PFSK-1 (cell line): ENCODE data around the gene PLEKHJ1.

ENCODE experiments used
- FOXP2 ChIP-seq: optimal IDR thresholded peaks from 2 replicates; pipeline ENCODE3; 2011; ENCODE audit warnings: borderline replicate concordance, control low read depth, inconsistent platforms; ENCODE audit not compliant: insufficient read depth; ENCODE audit errors: extremely low read length, extremely low read depth
- POLR2AphosphoS5 ChIP-seq: IDR thresholded peaks from 2 replicates; pipeline ENCODE4 v1.6.1; 2012; ENCODE audit warnings: low read depth, mild to moderate bottlenecking, control low read depth, low read length, moderate library complexity
- SIN3A ChIP-seq: IDR thresholded peaks from 2 replicates; pipeline ENCODE4 v1.6.1; 2012; ENCODE audit warnings: mild to moderate bottlenecking, low read length, moderate library complexity, borderline replicate concordance; ENCODE audit not compliant: insufficient read depth
- TAF1 ChIP-seq: IDR thresholded peaks from 2 replicates; pipeline ENCODE4 v1.6.1; 2012; ENCODE audit warnings: low read length, control low read depth, borderline replicate concordance; ENCODE audit not compliant: insufficient read depth
- TF ChIP-seq, protein P1 (sequence below), 2 experiments: IDR thresholded peaks; 2 replicates each; pipeline versions ENCODE4 v1.6.1 to v1.8.0; 2011 to 2012; ENCODE audit warnings: low read depth in 2 of 2, low read length in 2 of 2, control low read depth in 1 of 2, inconsistent platforms in 1 of 2, mild to moderate bottlenecking in 1 of 2, moderate library complexity in 1 of 2; ENCODE audit not compliant: insufficient read depth in 1 of 2

The PLEKHJ1 gene

DNA sequence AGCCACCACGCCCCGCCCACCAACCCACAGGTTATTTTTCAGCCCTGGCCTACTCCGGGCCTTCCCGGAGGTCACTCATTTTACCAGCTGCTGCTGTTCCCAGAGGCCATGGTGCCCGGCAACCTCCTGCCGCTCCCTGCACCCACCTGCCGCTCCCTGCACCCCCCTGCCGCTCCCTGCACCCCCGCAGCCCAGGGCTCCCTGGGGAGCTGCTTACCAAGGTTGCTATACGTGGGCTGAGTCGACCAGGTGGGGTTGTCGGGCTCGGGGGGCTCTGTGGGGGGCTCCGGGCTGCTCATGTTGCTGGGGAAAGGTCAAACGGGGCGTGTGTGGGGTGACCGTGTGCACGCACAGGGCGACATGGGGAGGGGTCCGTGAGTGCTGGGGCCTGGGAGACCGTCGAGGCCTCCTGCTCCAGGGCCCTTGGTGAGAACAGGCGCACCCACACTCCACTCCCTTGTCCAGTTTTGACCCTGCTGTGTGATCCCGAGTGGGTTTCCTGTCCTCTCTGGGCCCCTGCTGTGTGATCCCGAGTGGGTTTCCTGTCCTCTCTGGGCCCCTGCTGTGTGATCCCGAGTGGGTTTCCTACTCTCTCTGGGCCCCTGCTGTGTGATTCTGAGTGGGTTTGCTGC is 44.6 kb upstream of the PLEKHJ1 start:
- TF ChIP-seq TAF1 (no peak), POLR2AphosphoS5 (no peak), FOXP2 (no peak), SIN3A (no peak)
- TF ChIP-seq, protein P1, sequence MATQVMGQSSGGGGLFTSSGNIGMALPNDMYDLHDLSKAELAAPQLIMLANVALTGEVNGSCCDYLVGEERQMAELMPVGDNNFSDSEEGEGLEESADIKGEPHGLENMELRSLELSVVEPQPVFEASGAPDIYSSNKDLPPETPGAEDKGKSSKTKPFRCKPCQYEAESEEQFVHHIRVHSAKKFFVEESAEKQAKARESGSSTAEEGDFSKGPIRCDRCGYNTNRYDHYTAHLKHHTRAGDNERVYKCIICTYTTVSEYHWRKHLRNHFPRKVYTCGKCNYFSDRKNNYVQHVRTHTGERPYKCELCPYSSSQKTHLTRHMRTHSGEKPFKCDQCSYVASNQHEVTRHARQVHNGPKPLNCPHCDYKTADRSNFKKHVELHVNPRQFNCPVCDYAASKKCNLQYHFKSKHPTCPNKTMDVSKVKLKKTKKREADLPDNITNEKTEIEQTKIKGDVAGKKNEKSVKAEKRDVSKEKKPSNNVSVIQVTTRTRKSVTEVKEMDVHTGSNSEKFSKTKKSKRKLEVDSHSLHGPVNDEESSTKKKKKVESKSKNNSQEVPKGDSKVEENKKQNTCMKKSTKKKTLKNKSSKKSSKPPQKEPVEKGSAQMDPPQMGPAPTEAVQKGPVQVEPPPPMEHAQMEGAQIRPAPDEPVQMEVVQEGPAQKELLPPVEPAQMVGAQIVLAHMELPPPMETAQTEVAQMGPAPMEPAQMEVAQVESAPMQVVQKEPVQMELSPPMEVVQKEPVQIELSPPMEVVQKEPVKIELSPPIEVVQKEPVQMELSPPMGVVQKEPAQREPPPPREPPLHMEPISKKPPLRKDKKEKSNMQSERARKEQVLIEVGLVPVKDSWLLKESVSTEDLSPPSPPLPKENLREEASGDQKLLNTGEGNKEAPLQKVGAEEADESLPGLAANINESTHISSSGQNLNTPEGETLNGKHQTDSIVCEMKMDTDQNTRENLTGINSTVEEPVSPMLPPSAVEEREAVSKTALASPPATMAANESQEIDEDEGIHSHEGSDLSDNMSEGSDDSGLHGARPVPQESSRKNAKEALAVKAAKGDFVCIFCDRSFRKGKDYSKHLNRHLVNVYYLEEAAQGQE (IDR thresholded peaks at IDR 0.05; ENCODE audit: insufficient read depth in 1 of 2, low read depth in 2 of 2, low read length in 2 of 2): no peak

DNA sequence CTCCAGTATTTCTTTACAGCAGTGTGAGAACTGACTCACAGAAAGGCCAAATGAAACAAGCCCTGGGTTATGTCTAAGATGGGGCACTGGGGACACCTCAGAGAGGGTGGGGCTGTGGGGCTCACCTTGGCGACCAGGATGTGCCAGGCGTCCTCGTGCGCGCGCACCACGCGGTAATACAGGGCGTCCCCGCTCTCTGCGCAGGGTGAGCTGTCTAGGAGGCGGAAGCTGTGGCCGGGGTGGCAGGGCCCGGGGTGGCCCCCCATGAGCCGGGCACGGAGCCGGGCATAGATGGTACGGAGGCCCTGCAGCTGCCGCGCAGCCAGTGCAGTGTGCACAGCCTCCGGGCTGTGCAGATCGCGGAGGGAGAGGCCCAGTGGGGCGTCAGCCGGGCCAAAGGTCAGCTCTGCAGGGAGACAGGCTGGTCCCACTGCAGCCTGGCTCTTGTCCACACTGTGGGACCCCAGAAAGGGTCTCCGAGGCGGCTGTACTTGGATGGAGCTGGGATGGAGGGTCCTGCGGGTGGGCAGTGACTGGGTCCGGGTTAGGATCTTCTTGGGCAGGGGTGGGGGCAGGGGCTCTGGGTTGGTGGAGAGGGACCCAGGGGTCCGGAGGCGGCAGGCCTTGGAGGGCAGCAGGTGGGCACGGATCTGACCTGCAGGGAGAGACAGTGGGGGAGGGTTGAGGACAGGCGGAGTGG is 42.5 kb upstream of the PLEKHJ1 start:
- TF ChIP-seq TAF1: no peak

DNA sequence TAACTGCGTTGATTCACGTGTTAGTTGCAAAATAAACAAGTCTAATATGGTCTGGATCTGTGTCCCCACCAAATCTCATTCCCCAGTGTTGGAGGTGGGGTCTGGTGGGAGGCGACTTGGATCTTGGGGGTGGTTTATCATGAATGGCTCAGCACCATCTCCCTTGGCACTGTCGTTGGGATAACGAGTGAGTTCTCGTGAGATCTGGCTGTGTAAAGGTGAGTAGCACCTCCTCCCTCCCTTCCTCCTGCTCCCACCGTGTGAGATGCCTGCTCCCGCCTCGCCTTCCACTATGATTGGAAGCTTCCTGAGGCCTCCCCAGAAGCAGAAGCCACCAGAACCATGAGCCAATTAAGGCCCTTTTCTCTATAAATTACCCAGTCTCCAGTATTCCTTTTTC is 41.0 kb upstream of the PLEKHJ1 start:
- TF ChIP-seq TAF1 (no peak), POLR2AphosphoS5 (no peak), SIN3A (no peak), FOXP2 (no peak)
- TF ChIP-seq, protein P1 (IDR thresholded peaks at IDR 0.05; ENCODE audit: insufficient read depth in 1 of 2, low read depth in 2 of 2, low read length in 2 of 2): no peak

DNA sequence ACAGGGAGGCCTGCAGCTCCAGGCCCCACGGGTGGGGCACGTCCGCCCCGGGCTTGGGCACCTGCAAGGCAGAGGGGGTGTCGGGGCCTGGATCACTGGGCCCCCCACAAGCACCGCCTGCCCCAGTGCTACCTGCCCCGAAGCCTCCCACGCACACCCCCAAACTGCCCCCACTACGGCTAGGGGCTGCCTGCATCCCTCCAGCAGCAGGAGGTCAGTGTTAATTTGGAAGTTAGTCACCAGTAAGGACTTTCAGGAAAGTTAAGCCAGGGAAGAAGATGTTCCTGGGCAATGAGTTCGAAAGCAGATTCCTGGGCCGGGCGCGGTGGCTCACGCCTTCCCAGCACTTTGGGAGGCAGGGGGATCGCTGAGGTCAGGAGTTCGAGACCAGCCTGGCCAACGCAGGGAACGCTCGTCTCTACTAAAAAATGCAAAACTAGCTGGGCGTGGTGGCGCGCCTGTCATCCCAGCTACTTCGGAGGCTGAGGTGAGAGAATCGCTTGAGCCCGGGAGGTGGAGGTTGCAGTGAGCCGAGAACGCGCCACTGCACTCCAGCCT is 40.4 kb upstream of the PLEKHJ1 start:
- TF ChIP-seq SIN3A (no peak), FOXP2 (no peak), TAF1 (no peak), POLR2AphosphoS5 (no peak)
- TF ChIP-seq, protein P1 (IDR thresholded peaks at IDR 0.05; ENCODE audit: insufficient read depth in 1 of 2, low read depth in 2 of 2, low read length in 2 of 2): no peak

DNA sequence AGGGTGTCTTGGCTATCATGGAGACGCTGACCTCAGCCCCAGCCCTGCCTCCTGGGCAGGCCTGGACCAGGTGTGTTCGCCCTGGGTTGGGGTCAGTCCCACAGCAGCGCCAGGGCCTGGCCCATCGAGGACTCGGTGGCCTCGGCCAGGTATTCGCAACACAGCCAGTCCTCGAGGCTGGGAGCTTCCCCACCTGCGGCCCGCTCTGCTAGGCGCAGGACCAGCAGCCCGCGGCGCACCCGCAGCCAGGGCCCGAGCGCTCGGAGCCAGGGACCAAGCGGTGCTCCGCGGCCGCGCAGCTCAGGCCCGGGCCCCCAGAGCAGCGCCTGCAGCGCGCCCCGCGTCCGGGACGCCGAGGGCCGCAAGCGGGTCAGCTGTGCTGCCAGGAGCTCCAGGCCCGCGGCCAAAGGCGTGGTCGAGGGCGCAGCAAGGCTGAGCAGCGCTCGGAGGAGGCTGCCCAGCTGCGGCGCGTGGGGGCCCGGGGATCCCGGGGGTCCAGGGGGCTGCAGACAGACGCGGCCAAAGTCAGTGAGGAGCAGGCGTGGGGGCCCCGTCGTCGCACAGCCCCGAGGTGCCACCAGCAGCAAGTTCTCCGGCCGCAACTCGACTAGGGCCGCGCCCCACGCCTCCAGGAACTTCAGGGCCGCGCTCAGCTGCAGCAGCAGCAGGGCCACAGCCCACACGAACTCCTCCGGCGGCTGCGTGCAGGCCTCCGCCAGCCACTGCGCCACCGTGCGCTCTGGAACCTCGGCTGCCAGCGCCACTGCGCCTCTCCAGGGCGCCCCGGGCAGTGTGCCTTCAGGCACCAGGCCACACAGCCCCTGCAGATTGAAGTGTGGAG is 39.7 kb upstream of the PLEKHJ1 start:
- TF ChIP-seq, protein P1 (IDR thresholded peaks at IDR 0.05; ENCODE audit: insufficient read depth in 1 of 2, low read depth in 2 of 2, low read length in 2 of 2): no peak
- no peak for TF ChIP-seq FOXP2
- TF ChIP-seq SIN3A: no peak
- no peak for TF ChIP-seq TAF1
- no peak for TF ChIP-seq POLR2AphosphoS5
